AG09309 (cell line): ENCODE data around the gene MSX1.

Experiments used
- DNase-seq: peaks from one replicate; pipeline ENCODE4 v3.0.0-alpha.2; 2010; ENCODE audit warnings: low read depth
- H3K4me3 ChIP-seq: 2 replicates; pipeline ENCODE4 v1.5.1; 2011; ENCODE audit warnings: mild to moderate bottlenecking, low read depth, low read length, moderate library complexity; ENCODE audit not compliant: control insufficient read depth
- TF ChIP-seq, protein P1 (sequence below): IDR thresholded peaks from 2 replicates; pipeline ENCODE4 v1.5.1; 2011; ENCODE audit warnings: mild to moderate bottlenecking, low read depth, low read length, inconsistent platforms; ENCODE audit not compliant: insufficient read depth, control insufficient read depth; ENCODE audit errors: missing control alignments

Gene MSX1

DNA sequence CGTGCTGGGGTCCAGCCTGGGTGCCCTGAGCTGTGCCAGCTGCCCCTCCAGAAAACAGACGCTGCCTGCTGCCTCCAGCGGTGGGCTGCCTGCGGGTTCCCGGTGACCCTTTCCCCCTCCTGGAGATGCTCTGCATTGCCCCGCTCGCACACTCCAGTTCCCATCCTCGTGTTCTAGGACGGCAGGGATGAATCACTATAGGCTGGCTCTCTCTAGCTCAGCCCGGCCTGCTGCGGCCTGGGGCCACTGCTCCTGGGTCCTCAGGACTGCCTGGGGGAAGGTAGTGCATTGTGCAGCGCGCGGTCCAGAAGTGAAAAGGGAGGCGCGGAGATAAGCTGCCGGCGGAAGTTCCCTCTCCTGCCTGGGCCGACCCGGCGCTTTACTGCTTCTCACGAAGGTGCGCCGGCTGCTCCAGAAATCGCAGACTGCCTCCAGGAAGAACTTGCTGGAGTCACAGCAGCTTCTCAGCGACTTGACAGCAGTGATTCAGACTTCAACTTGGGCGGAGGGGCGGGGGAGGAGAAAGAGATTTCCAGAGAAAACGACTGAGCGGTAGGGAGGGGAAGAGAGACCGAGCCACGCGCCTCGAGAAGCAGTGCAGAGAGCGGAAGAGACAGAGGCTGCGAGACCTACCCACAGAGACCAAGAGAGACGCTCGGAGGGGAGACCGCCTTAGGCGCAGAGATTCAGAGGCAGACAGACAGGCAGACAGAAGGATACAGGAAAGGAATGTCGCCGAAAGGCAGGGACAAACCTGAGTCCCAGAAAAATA, 6.7 kb upstream of the MSX1 start:
- H3K4me3 ChIP-seq = peak overlapping the region; percentile 41
- TF ChIP-seq, protein P1, sequence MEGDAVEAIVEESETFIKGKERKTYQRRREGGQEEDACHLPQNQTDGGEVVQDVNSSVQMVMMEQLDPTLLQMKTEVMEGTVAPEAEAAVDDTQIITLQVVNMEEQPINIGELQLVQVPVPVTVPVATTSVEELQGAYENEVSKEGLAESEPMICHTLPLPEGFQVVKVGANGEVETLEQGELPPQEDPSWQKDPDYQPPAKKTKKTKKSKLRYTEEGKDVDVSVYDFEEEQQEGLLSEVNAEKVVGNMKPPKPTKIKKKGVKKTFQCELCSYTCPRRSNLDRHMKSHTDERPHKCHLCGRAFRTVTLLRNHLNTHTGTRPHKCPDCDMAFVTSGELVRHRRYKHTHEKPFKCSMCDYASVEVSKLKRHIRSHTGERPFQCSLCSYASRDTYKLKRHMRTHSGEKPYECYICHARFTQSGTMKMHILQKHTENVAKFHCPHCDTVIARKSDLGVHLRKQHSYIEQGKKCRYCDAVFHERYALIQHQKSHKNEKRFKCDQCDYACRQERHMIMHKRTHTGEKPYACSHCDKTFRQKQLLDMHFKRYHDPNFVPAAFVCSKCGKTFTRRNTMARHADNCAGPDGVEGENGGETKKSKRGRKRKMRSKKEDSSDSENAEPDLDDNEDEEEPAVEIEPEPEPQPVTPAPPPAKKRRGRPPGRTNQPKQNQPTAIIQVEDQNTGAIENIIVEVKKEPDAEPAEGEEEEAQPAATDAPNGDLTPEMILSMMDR = peak; percentile 62
- DNase-seq = peak; percentile 46

DNA sequence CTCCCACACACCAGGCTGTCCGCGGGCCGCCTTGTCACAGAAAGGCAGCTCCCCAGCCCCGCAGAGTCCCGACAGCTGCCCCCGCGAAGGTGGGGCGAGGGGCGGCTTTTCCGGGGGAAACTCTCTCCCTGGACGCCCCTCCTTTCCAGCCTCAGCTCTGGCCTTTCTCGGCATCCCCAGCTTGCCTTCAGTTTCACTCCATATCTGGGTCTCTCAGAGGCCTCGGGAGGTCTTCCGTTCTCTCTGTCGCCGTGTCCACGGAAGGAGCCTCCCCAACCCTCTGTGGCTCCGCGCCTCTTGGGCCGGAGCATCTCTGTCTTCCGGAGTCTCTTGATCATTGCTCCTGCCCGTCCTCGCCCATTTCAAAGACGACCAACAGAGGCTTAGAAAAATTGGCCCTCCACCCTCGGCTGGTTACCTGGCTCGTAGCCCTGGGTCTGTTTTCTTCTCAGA, 6.1 kb upstream of the MSX1 start:
- DNase-seq = no peak
- TF ChIP-seq, protein P1 = no peak
- H3K4me3 ChIP-seq = peak overlapping the region; percentile 41

DNA sequence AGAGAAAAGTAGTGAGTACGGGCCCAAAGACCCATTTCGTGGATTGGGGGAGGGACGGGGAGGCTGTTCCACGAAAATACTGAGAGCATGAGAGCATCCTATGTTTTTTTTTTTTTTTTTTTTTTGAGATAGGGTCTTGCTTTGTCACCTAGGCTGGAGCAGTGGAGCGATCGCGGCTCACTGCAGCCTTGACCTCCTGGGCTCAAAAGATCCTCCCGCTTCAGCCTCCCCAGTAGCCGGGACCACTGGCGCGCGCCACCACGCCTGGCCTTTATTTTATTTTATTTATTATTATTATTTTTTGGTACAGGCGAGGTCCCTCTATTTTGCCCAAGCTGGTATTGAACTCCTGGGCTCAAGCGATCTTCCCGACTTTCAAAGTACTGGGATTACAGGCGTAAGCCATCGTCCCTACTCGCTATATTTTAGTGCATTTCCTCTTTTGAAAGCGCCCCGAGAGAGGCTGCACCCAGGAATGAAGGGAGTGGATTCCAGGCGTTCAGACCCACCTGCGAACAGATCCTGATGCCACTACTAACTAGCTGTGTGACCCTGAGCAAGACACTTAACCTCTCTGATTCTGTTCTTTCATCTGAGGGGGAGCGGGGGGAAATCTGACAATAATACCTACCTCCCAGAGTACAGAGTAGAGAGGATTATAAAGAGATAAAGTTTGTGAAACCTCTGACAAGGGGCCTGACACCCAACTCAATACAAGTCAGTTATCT, 5.4 kb upstream of the MSX1 start:
- H3K4me3 ChIP-seq = no peak overlapping the region
- TF ChIP-seq, protein P1 = no peak

DNA sequence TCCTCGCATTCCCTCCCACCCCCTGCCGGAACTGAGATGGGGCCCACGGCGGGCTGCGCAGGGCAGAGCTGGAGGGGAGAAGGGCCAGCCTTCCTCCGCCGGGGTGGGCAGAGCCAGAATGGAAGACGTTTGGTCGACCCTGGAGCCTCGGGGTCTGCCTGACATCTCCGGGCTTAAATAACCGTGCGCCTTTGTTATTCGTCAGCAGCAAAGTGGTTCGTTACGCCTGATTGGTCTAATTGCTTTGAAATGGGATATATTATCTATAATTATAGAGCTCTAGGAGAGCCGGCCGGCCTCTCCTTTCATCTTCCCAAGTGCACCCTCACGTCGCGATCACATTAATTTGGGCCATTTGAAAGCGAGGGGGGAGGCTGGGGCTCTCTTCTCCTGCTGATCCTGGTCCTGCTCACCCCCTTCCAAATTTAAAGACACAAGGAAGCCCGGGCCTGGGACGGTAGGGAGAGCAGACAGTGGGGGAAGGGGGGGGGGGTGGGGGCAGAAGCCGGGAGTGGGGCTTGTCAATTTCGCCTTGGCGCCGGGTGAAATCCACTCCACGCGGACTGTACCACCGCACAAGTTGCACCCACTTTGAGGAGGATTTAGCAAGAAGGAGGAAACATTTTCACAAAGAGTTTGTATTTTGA, 4.7 kb upstream of the MSX1 start:
- TF ChIP-seq, protein P1 = no peak
- H3K4me3 ChIP-seq = no peak overlapping the region
- no peak for DNase-seq

More for the DNA sequence above, 5.4 kb upstream of the MSX1 start:
- no peak for DNase-seq

DNA sequence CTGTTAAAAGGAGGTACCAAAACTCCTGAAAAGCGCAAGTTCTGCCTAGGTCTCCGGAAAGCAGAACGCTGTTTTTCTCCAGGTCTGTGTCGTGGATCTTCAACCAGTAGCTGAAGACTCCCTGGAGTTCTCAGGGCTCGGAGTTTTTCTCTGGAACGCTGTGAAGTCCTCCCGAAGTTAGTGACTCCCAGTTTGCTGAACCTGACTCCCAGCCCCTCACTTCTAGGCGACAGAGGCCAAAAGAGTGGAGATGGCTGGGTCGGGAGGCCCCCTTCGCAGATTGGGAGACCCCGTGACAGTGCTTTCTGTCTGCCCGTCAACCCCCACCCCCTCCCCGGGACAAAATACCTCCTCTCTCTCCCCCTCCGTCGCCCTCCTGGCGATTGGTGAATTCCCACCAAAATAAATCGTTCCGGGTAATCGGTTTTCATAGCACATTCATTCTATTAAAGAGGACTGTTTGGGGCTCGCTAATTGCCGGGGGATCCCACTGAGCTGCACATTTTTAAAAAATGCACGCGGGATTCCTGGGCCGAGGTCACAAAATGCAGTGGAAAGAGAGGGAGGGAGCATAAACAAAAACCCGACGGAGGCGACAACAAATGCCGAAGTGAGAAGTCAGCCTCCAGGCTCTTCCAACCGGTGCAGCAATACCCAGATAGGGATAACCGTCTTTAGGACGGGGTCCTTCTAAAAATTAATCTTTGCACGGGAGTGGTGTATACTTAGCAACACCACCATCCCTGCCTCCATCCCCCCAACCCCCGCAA, 4.0 kb upstream of the MSX1 start:
- no peak for DNase-seq
- H3K4me3 ChIP-seq = no peak overlapping the region
- TF ChIP-seq, protein P1 = no peak

DNA sequence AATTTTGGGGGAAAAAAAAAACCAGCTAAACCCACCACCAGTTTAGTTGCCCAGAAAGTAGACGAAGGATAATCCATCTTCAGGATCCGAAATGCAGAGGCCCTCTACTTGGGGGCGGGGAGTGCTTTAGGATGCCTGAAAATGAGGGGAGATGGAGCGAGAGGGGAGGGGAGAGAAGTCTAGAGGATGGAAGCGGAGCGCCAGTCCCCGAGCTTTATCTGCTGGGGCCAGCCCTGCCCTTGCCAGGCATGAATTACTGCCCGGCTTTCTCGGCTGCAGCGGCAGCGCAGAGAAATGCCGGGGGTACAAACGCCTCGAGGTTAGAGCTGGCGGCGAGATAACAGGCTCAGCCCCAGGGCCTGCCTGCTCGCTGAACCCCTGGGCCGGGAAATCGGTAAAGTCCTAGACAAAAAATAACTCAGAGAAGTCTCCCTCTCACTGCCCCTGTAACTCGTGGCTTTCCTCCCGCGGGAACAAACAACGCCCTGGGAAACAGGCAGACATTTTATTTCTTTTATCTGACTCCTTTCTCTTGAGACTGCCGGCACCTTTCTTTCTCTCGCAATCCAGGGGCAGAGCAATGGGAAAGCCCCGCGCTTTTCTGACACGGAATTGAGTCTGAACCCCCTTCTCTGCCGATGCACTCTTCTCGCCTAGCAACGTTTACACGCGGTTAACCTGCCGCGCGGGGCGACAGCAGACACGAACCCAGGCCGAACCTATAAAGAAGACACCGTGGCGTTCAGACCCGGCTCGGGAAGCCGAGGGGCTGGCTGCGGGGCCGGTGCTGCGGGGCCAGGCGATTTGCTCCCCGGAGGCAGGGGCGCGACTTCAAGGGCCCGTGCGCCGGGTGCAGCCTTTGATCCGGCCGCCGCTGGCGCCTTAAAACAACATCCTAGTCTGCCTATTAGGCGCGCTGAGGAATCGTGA, 3.1 kb upstream of the MSX1 start:
- TF ChIP-seq, protein P1 = no peak
- no peak for DNase-seq
- H3K4me3 ChIP-seq = no peak overlapping the region
